Naive B cell (primary cell): Measurements from ENCODE around the gene NHSL1. TPM values are rescaled to one million over a fixed set of nuclear protein-coding genes. Genes with fewer than 3 reads are reported as not detected.

Source experiments
- ATAC-seq, 2 donors: fragments of 150-1000 bp; cut with Tn5 transposase; 2 replicates each; pipeline ENCODE4 v1.10.0; 2021; ENCODE audit warnings: low read depth in 2 of 2, mild to moderate bottlenecking in 2 of 2, moderate library complexity in 2 of 2
- DNase-seq: peaks from one replicate; pipeline ENCODE4 v3.0.0; 2022
- H3K27ac Mint-ChIP-seq, 6 donors: one replicate each; pipeline ENCODE4 v1.8.0; 2020 to 2022; ENCODE audit warnings: mild to moderate bottlenecking in 6 of 6, mixed read lengths in 6 of 6, moderate library complexity in 5 of 6, inconsistent platforms in 2 of 6
- H3K27me3 Mint-ChIP-seq, 3 donors: one replicate each; pipeline ENCODE4 v1.8.0; 2021 to 2022; ENCODE audit warnings: mixed read lengths in 3 of 3, mild to moderate bottlenecking in 1 of 3
- H3K36me3 Mint-ChIP-seq, 2 donors: one replicate each; pipeline ENCODE4 v1.8.0; 2020 to 2022; ENCODE audit warnings: mixed read lengths in 2 of 2, inconsistent platforms in 1 of 2, mild to moderate bottlenecking in 1 of 2
- H3K4me1 Mint-ChIP-seq, 3 donors: one replicate each; pipeline ENCODE4 v1.8.0; 2020 to 2022; ENCODE audit warnings: mixed read lengths in 3 of 3, inconsistent platforms in 1 of 3, mild to moderate bottlenecking in 1 of 3, moderate library complexity in 1 of 3
- H3K4me3 Mint-ChIP-seq, 8 donors: one replicate each; pipeline ENCODE4 v1.8.0; 2020 to 2022; ENCODE audit warnings: mild to moderate bottlenecking in 8 of 8, mixed read lengths in 8 of 8, moderate library complexity in 8 of 8, inconsistent platforms in 2 of 8
- H3K9me3 Mint-ChIP-seq, 7 donors: one replicate each; pipeline ENCODE4 v1.8.0; 2020 to 2022; ENCODE audit warnings: mixed read lengths in 7 of 7, mild to moderate bottlenecking in 5 of 7, inconsistent platforms in 2 of 7, moderate library complexity in 1 of 7
- polyA plus RNA-seq, 6 donors: library from polyadenylated mRNA; unstranded; fragments of 300-500 nt; fragmentation: Illumina TruSeq; gene quantifications; one replicate each; pipeline ENCODE4 v1.2.3, GENCODE V29; 2021; ENCODE audit warnings: low read depth in 6 of 6

The NHSL1 gene
- polyA plus RNA-seq, 6 donors from 2014 or later: 0.04 TPM; not detected in 5

DNA sequence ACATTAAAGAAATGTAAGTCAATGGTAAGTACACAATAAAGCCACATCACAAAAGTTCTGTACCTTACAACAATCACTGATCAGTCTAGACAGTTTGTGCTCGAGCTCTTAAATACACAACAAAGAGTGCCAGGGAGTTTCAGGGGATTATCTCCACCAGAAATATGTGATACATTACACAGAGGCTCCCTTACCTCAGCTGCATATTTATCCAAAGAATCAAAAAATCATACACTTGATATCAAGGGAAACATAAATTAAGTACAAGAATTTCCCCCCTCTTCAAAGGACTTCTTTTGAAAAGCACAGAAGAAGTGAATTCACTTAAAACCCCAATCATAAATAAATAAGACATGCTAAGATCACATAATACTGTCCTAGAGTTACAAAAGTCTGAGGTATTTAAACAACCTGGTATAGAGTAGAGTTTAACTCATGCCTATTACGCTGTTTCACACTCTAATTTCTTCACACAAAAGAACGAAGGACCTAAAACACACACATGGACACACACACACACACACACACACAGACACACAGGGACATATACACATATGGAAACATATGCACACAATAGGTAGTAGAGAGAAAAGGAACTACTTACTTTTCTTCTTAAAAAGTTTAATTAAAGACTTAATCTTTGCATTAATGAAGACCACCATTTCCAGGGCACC lies 528 bp downstream of the NHSL1 start:
- Mint-ChIP-seq H3K4me3 (peak overlapping the region in 7 of 8 donors; percentile 65 to 89 (median 81)), H3K4me1 (peaks cover 21 to 29% (median 22%) of the 10 kb centered on the region in 3 donors), H3K9me3 (no peaks in the 10 kb centered on the region), H3K27ac (peak overlapping the region in 4 of 6 donors; percentile 15 to 87 (median 46)), H3K36me3 (no peaks in the 10 kb centered on the region), H3K27me3 (peaks cover 0 to 22% (median 2%) of the 10 kb centered on the region in 3 donors)
- DNase-seq (no peak), ATAC-seq (no peak)

- H3K4me1 Mint-ChIP-seq: peaks cover 21 to 29% (median 22%) of the 10 kb centered on the region in 3 donors
- DNase-seq (no peak), ATAC-seq (no peak)
- no peak overlapping the region for H3K4me3 Mint-ChIP-seq
- no peaks in the 10 kb centered on the region for H3K36me3 Mint-ChIP-seq
- no peak overlapping the region for H3K27ac Mint-ChIP-seq
- H3K9me3 Mint-ChIP-seq: no peaks in the 10 kb centered on the region
- peaks cover 0 to 22% (median 4%) of the 10 kb centered on the region in 3 donors for H3K27me3 Mint-ChIP-seq
Measured at GRCh38 chr6:138497286-138497685, 2.0 kb downstream of the NHSL1 start.

GRCh38 chr6:138494312-138494711 lies 5.0 kb downstream of the NHSL1 start:
- Mint-ChIP-seq H3K27ac (no peak overlapping the region), H3K36me3 (no peaks in the 10 kb centered on the region), H3K4me3 (no peak overlapping the region), H3K27me3 (peaks cover 0 to 22% (median 4%) of the 10 kb centered on the region in 3 donors), H3K4me1 (peaks cover 10 to 18% (median 14%) of the 10 kb centered on the region in 3 donors), H3K9me3 (no peaks in the 10 kb centered on the region)
- ATAC-seq (no peak), DNase-seq (no peak)

DNA sequence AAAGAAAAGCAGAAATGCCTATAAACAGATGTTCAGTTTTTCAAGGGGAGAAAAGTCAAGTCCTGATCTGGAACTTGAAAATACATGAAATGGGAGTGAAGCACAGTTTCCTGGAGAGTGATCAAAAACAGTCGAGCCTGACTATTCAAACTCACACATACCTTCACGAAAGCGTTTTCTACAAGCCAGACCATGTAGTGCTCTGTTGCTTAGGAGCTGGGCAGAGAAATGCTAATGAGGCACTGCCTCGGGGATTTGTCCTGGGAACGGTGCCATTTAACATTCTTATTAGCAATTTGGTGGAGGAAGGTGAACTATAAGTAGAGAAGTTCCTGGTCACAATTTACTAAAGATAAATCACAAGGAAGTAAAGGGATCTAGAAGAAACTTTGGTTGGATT lies 5.9 kb downstream of the NHSL1 start:
- H3K4me3 Mint-ChIP-seq: peak overlapping the region in 1 of 8 donors; percentile 57
- peaks cover 0 to 21% (median 4%) of the 10 kb centered on the region in 3 donors for H3K27me3 Mint-ChIP-seq
- ATAC-seq: no peak
- no peak overlapping the region for H3K27ac Mint-ChIP-seq
- peaks cover 3 to 11% (median 7%) of the 10 kb centered on the region in 3 donors for H3K4me1 Mint-ChIP-seq
- DNase-seq: no peak
- no peaks in the 10 kb centered on the region for H3K9me3 Mint-ChIP-seq
- H3K36me3 Mint-ChIP-seq: no peaks in the 10 kb centered on the region

DNA sequence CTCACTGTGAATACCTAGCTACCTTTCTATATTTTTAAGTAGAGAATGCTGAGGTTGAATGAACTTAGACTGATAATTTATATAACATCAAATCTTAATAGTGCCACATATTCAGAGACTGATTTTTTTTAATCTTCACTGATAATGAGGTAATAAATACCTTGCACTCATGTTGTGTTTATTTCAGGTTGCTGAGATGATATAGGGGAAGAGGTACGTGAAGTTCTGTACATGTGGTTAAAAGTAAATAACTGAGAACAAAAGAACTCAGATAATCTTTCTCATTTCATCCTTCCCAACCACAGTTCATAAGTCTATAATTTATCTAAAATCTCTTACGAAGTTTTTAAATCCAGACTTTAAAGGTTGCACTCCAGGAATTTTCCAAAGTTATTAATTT lies 6.4 kb downstream of the NHSL1 start:
- no peak for DNase-seq
- Mint-ChIP-seq H3K4me3 (no peak overlapping the region), H3K27me3 (peaks cover 0 to 16% (median 4%) of the 10 kb centered on the region in 3 donors), H3K4me1 (peaks cover 0 to 6% (median 1%) of the 10 kb centered on the region in 3 donors), H3K27ac (no peak overlapping the region), H3K36me3 (no peaks in the 10 kb centered on the region), H3K9me3 (no peaks in the 10 kb centered on the region)
- no peak for ATAC-seq

- H3K27ac Mint-ChIP-seq: no peak overlapping the region
- H3K9me3 Mint-ChIP-seq: no peaks in the 10 kb centered on the region
- no peaks in the 10 kb centered on the region for H3K36me3 Mint-ChIP-seq
- peaks cover 0 to 6% (median 0%) of the 10 kb centered on the region in 3 donors for H3K4me1 Mint-ChIP-seq
- no peak for ATAC-seq
- peaks cover 0 to 8% (median 4%) of the 10 kb centered on the region in 3 donors for H3K27me3 Mint-ChIP-seq
- H3K4me3 Mint-ChIP-seq: no peak overlapping the region
- no peak for DNase-seq
Measured at GRCh38 chr6:138492113-138492512, 7.2 kb downstream of the NHSL1 start.

DNA sequence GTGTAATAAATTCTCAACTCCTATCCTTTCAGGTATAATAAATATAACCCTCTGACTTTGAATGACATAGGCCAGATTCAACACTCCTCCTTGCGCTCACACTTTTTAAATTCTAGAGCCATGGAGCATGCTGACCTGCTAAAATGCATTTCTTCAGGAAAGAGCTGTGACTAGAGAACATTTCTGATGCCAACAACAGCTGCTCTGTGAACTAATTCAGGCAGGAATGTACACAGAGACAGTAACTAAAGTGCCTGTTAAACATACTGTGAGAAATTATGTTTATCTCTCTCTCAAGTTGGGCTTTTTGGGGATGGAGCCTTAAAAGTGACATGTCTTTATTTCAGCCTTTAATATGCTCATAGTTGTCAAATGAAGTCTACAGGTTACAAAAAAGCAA lies 8.3 kb downstream of the NHSL1 start:
- H3K4me1 Mint-ChIP-seq: peaks cover 0 to 6% (median 0%) of the 10 kb centered on the region in 3 donors
- ATAC-seq: no peak
- H3K27ac Mint-ChIP-seq: no peak overlapping the region

DNA sequence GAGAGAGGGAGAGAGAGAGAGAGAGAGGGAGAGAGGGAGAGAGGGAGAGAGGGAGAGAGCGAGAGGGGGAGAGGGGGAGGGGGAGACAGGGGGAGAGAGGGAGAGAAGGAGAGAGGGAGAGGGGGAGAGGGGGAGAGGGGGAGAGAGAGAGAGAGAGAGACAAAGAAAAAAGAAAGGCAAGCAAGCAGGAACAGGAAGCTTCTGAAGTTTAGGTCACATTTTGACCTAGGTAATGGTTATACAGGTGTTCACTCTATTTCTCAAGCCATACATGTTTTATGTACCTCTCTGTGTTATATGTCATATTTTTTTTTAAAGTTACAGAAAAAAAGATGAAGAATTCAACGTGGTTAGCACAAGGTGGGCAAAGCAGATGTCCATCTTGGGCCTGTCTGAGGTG lies 9.4 kb downstream of the NHSL1 start:
- DNase-seq: no peak
- Mint-ChIP-seq H3K36me3 (no peaks in the 10 kb centered on the region), H3K27ac (no peak overlapping the region), H3K4me1 (peaks cover 0 to 3% (median 0%) of the 10 kb centered on the region in 3 donors), H3K4me3 (no peak overlapping the region), H3K9me3 (no peaks in the 10 kb centered on the region), H3K27me3 (peaks cover 4 to 12% (median 10%) of the 10 kb centered on the region in 3 donors)
- no peak for ATAC-seq

More for the DNA sequence above, 8.3 kb downstream of the NHSL1 start:
- DNase-seq: no peak
- Mint-ChIP-seq H3K4me3 (no peak overlapping the region), H3K27me3 (peaks cover 4 to 10% (median 7%) of the 10 kb centered on the region in 3 donors), H3K9me3 (no peaks in the 10 kb centered on the region), H3K36me3 (no peaks in the 10 kb centered on the region)

DNA sequence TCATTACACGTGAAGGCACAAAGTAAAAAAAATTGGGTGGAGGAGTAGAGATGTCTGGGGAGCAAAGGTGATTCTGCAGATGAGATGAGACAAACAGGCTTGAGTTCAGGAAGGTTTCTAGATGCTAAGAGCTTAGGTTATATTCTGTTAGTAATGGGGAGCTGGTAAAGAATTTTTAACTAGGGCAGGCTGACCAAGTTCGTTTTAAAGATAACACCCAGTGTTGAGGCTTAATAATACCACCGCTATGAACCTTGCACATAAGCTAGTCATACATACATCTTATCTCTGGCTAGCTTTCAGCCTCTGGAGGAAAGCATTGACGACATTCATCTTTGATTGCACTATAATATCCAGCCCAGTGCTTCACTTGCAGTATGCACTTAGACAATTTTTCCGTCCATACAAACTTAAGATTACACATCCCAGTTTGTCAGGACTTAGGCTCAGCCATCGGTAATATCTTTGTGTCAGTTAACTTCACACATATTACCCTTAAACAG lies 12.1 kb downstream of the NHSL1 start:
- Mint-ChIP-seq H3K4me3 (no peak overlapping the region), H3K27me3 (peaks cover 4 to 12% (median 10%) of the 10 kb centered on the region in 3 donors), H3K36me3 (no peaks in the 10 kb centered on the region), H3K9me3 (no peaks in the 10 kb centered on the region), H3K27ac (no peak overlapping the region), H3K4me1 (no peaks in the 10 kb centered on the region)
- ATAC-seq (no peak), DNase-seq (no peak)

DNA sequence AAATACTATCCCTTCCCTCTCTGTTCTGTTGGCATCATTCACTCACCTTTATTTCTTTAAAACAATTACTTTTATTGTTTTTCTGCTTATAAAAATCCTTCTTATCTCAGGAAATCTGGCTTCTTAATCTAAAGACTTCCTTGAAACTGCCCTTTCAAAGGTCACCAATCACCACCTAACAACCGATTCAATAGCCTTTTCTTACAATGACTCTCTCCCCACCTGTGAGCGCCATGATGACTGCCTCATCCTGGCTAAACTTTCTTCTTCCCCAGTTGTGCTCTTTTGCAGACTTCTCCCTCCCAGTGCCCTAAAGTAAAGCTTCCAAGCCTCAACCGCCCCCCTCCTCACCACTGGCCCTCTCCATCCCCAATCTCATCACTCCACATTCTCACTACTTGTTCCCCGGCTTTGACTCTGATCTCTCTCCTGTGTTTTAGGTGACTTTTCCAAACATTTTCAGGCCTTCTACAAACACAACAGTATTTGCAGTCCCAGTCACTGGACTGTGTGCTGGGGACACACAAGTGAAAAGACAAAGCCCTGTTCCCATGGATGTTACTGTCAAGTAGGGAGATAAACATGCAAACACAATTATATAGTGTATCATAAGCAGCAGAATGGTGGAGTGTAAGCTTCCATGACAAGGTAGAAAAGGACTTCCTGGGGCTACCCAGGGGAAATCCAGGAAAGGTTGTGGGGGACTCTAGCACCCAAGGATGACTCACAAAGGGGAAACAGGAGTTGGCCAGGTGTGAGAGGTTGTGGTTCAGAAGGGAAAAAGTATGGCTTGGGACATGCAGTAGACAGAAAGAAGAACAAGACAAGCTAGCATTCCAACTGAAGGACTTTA lies 12.8 kb downstream of the NHSL1 start:
- DNase-seq (no peak), ATAC-seq (no peak)
- no peak overlapping the region for H3K27ac Mint-ChIP-seq
- no peaks in the 10 kb centered on the region for H3K36me3 Mint-ChIP-seq
- H3K27me3 Mint-ChIP-seq: peaks cover 4 to 12% (median 10%) of the 10 kb centered on the region in 3 donors
- no peak overlapping the region for H3K4me3 Mint-ChIP-seq
- H3K4me1 Mint-ChIP-seq: no peaks in the 10 kb centered on the region
- H3K9me3 Mint-ChIP-seq: no peaks in the 10 kb centered on the region

DNA sequence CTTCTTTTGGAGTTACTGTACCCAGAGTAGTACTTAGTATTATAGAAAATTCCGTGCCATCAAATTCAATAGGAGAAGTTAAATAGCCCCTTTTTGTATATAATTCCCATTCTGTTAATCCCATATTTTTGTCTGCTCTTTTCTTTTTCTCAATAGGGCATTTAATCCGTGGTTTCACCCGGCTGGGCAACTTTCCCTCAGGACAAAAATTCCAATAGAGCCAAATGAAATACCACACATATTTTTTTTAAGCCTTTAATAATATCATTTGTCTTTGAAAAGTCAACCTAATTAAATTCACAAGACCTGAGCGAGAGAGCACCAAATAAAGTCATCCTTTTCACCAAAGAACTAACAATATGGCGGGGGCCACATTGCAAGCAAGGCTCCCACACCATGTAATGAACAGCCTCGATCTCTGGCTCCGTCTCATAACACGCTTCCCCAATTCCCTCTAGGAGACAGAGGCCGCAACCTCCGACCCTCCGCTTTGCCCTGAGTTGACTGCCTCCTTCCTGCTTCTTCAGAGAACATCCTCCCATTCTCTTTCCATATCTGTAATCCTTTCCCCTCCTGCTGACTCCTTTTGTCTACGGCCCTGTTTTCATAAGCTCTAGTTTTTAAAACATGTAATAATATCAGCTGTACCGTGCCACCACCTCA lies 13.6 kb downstream of the NHSL1 start:
- DNase-seq: no peak
- Mint-ChIP-seq H3K27me3 (peaks cover 4 to 12% (median 10%) of the 10 kb centered on the region in 3 donors), H3K27ac (no peak overlapping the region), H3K4me1 (no peaks in the 10 kb centered on the region), H3K9me3 (no peaks in the 10 kb centered on the region), H3K4me3 (no peak overlapping the region), H3K36me3 (no peaks in the 10 kb centered on the region)
- ATAC-seq: no peak

DNA sequence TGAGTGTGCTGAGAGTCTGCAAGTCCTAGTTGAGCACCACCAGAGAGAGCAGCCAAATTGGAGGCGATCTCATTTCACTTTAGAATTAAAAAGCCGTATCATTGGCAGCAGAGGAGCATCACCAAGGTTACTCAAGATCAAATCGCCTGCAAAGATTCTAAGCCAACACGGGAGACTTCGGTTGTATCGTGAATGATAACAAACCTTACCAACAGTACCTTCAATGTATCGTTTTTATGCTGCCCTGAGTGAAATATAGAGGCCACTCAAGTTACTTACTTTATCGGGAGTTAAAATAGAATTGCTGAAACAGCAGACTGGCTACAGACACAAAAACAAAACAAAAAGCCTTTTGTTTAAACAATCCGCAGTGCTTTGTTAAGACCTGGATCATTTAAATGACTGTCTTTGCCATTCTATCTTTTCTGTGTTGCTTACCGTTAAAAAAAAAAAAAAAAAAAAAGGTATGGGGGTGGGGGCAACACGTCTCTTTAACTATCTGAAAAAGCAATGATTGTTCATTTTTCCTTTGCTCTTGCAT lies 14.2 kb downstream of the NHSL1 start:
- ATAC-seq (no peak), DNase-seq (no peak)
- Mint-ChIP-seq H3K36me3 (no peaks in the 10 kb centered on the region), H3K27ac (no peak overlapping the region), H3K27me3 (peaks cover 4 to 12% (median 10%) of the 10 kb centered on the region in 3 donors), H3K4me1 (no peaks in the 10 kb centered on the region), H3K4me3 (no peak overlapping the region), H3K9me3 (no peaks in the 10 kb centered on the region)
